ENCODE results near the gene MPP2.
"Not testable (repeated sequence)": the region's sequence is repeated elsewhere in the genome, so short reads cannot be mapped to it uniquely, and the experiment has no call there.

Gene MPP2

DNA sequence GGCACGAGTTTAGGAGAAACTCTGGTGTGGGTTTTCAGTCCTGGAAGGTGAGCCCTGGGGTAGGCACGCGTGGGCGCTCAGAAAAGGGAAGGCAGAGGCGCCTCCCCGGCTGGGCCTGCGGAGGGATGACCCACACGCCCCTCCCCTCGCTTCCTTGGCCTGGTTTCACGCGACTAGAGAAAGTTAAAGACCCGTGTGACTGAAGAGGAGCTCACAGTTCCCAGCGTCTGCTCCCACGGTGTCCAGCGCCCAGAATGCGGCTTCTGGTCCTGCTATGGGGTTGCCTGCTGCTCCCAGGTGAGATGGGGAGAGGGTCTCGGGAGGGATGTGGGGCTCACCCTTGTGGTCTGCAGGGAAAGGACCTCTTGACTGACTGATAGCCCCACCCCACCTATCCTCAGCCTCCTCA, 60.4 kb downstream of the MPP2 start, which contains the start of gene CD300LG:
TSS of gene CD300LG (plus strand) at position 214 of the 409 bp plus-strand sequence. CDS start at position 255, 41 bp downstream.
- DNase-seq (ENCODE audit: low read depth): no peak

DNA sequence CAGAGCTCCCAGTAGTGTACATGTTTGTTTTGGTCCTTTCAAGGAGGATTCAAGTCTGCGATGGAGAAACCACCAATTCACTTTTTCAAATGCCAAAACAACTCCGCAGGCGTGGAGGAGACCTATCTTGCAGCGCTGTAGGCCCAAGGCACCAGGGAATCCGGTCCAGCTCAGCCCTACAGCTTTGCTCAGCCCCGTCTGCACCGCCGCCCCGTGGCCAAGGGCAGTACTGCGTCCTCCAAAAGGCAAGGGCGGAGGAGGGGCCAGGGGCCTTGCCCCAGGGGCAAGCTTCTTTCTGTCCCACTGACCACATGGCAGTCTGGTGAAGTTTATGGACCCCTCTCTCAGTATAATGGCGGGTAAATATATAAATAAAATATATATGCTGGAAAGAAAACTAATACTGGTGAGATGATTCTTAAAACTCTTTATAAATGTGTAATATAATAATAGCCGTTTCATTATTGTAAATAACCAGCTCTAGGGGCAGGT, 61.1 kb downstream of the MPP2 start:
- DNase-seq (ENCODE audit: low read depth): peak; percentile 62

DNA sequence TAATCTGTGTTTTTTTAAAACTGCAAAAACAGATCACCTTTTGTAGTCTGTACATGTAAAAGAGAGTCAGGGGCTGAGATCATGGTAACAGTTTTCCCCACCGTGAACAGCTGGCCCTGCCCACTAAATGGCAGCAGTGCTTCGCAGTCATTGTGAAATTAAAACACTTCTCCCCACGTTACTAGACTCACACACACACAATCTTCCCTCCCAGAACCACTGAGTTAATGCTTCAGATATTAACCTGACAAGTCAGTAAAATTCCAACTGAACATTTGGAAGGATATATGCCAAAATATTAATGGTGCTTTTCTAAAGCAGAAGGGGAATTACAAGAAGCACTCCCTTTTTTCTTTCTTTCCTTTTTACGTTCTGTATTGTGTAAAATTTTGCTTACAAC, 61.6 kb downstream of the MPP2 start:
- DNase-seq (ENCODE audit: low read depth): no peak

DNA sequence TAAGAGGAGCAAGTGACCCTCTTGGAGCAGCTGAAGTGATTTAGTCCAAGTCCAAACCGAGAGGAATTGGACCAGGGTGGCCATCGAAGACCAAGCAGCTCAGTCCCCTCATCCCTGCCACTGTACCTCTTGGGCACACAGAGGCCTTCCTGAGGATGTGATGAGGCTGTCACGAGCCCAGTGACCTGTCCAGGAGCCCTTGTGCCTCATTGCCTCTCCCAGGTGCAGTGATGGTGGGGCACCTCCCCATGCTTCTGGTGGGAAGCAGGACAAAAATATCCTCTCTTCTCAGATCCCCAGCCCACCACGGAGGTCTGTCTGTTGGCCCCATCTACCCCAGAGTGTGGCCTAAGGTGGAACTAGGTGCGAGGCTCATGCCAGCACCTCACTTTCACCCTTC, 63.1 kb downstream of the MPP2 start:
- no peak for DNase-seq (ENCODE audit: low read depth)

DNA sequence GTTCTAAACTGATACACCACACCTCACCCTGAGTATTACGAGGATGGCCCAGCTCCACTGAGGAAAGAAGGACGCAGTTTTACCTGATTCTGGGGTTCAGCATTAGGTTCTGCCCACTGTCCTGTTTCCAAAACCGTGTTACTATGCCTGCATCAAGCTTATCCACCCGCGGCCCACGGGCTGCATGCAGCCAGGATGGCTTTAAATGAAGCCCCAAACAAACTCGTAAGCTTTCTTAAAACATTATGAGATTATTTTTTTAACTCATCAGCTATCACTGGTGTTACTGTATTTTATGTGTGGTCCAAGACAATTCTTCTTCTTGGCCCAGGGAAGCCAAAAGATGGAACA, 64.4 kb downstream of the MPP2 start:
- DNase-seq (ENCODE audit: low read depth): no peak

DNA sequence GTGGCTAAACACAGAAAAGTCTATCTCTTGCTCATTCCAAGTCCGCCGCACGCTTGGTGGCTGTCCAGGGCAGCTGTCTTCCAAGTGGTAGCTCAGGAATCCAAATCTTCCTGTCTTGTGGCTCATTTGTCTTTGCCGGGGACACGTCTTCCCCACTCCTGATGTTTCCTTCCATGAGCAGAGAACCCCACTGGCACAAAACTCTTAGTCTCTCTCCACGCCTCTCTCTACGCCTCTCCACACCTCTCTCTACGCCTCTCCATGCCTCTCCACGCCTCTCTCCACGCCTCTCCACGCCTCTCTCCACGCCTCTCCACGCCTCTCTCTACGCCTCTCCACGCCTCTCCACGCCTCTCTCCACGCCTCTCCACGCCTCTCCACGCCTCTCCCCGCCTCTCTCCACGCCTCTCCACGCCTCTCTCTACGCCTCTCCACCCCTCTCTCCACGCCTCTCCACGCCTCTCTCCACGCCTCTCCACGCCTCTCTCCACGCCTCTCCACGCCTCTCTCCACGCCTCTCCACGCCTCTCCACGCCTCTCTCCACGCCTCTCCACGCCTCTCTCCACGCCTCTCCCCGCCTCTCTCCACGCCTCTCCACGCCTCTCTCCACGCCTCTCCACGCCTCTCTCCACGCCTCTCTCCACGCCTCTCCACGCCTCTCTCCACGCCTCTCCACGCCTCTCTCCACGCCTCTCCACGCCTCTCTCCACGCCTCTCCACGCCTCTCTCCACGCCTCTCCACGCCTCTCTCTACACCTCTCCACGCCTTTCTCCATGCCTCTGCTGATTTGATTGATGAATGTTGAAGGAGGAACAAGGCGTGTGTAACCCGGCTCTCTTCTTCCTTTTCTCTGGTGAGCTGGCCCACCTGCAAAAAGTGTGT, 65.0 kb downstream of the MPP2 start:
- not testable (repeated sequence) for DNase-seq (ENCODE audit: low read depth)

DNA sequence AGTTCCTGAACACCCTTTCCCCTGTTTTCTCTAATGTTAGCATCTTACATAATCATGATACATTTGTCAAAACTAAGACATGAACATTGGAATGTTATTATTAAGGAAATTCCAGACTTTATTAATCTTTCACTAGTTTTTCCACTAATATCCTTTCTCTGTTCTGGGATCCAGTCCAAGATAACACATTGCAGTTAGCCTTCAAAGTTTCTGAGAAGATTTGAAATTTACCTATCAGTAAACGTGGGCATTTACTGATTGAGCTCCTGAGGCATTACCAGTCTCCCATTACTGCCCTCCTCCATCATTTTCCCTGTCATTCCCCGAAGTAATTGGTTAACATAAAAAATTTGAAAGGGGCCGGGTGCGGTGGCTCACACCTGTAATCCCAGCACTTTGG, 66.1 kb downstream of the MPP2 start:
- no peak for DNase-seq (ENCODE audit: low read depth)

DNA sequence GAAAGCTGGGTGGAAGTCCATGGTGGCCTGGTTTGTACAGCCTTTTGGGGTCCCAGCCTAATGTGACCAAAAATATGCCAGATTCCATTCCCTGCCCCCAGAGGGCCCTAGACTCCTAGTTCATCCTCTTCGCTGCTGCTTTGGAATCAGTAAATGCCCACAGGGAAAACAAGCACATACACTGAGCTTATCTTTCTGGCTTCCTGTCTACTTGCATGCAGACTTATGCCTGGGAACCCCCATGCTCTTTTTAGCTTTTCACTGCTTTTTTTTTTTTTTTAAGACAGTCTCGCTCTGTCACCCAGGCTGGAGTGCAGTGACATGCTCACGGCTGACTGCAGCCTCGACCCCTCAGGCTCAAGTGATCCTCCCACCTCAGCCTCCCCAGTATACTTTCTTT, 66.5 kb downstream of the MPP2 start:
- DNase-seq (ENCODE audit: low read depth): no peak

DNA sequence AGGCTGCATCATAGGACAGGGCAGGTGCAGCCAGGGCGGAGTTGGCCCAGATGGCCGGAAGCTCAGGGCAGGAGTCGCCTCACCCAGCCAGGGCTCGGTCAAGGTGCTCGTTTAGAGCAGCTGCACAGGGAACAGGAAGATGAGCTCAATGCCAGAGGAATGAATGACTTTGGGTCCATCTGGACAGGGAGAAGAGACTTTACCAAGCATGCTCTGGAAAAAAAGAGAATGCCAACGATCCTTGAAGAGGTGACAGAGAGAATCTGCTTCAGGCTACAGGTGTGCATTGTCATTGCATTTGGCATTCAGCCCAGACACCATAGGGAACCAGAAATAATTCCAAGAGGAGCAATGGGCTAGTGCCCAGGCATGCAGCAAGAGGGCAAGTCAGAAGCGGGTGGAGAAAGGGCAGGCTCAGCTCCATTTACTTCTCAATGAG, 67.6 kb downstream of the MPP2 start:
- no peak for DNase-seq (ENCODE audit: low read depth)

DNA sequence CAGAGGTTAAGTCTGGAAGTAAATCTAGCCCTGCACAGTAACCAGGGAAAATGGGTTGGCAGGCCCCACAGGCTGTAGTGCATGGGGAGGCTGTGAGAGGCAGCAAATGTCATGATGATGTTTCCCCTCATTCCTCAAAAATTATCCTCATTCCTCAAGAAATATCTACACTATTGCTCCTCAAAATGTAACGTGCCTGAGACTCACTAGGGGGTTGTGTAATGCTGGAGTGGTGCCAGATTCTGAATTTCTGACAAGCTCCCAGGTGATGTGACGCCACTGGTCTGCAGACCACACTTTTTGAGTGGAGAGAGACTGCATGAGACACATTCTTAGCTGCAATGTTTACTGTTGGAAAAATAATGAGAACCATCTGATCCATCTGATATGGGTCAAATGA, 73.2 kb downstream of the MPP2 start:
- DNase-seq (ENCODE audit: low read depth): no peak

DNA sequence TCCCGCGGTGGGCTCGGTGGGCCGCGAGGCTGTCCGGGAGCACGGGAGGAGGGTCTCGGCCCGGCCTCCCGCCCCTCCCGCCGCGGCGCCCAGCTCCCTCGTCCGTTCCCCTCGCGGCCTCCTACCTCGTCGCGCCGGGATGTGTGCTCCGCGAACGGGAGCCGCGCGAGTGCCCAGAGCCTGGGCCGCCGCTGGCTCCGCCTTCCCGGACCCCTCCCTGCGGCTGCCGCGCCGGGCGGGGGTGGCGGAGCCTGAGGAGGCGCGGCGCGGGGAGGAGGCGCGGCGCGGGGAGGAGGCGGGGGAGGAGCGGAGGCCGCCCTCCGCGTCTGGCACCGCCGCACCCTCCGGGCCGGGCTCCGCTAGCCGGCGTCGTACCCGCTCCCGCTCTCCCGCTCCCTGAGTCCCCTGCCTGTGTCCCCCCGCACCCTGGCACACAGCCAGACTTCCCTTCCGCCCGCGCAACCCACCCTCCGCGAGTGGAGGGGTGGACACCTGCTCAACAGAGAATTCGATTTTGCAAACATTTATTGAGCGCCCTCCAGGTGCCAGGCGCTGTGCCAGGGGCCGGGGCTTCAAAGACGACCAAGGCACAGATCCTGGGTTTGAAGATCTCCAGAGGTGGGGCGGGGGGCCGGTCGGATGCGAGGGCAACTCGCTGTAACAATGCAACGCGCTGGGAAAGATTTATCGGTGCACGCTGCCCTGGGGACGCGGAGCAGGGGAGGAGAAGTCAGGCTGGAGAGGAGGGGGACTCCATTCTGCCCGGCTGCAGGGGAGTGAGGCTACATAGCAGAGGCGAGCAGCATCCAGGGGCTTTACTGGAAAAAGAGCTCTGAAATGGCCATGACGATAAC, 74.1 kb downstream of the MPP2 start, which contains the start of gene MPP3:
TSS of gene MPP3 (minus strand) at position 171 of the 854 bp plus-strand sequence. CDS start 1,240 bp downstream, outside the sequence.
- DNase-seq (ENCODE audit: low read depth): peak; percentile 26

DNA sequence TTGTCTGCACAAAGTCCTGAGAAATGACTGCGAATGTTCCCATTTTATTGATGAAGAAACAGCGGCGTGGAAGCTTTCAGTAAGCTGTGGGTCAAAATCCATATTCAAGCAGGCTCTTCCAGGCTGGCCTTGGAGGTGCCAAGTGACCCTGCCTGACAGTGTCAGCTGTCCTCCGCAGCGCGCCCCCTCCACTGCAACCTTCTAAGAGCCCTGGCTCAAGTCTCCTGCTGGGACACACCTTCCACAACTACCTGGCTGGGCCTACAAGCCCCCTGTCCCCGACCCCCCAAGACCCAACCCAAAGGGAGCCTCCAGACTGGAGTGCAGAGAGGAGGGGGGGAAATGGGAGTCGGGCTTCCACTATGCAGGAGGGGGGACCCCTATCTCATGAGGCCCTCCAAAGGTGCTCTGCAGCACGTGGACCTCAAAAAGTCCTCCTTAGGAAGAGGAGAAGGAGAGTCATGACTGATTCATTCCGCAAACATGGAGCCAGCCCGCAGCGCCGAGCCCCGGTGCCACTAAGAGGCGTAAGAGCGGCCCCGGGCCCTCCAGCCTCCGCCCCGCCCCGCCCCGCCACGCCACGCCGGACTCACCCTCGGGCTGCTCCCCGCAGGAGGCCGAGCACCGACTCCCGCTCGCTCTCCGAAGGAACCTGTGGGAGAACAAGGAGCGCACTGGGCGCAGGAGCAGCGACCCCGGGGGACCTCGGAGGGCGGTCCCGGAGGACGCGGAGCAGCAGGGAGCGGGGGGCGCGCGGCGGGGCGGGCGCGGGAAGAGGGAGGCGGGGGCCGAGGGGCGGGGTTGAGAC, 75.0 kb downstream of the MPP2 start:
- DNase-seq (ENCODE audit: low read depth): no peak

DNA sequence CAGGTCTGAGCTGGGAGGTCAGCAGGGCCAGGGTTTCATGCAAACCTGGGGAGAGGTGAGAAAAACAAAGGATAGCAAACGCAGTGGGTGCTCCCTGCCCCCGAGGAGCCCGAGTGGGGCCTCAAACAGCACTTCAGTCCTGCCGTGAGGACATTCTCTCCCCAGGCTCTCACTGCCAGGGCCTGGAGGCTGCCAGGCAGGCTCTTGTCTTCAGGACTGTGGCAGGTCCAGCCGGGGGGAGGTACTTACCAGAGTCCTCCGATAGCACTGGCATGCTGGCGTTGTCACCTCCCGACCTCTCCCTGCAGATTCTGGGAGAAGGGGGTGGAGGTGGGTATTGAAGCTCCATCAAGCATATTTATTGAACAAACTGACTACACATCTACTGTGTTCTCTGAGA, 75.7 kb downstream of the MPP2 start:
- no peak for DNase-seq (ENCODE audit: low read depth)

DNA sequence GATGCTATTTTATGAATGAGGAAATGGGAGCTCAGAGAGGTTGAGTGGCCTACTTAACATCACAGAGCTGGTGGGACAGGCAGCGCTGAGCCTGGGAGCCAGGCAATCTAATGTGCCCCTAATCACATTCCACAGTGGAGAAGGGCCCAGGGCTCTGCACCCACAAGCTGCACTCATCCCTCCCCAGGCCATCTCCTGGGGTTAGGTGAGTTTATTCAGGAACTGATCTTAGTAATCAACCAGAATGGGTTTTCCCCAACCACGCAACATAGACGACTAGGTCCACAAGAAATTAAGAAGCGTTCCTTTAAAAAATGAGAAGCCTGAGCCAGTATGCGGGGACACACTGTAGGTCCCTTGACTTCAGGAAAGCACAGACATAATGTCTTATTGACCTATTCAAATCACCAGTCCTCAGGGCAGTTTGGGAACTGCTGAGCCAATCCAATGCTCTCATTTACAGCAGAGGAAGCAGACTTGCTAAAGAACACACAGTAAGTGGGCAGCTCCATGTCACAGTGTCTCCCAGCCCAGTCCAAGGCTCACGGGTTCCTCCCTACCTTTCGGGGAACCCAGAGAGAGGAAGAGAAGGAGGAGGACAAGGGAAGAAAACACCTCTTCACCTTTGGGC, 76.7 kb downstream of the MPP2 start:
- DNase-seq (ENCODE audit: low read depth): no peak

DNA sequence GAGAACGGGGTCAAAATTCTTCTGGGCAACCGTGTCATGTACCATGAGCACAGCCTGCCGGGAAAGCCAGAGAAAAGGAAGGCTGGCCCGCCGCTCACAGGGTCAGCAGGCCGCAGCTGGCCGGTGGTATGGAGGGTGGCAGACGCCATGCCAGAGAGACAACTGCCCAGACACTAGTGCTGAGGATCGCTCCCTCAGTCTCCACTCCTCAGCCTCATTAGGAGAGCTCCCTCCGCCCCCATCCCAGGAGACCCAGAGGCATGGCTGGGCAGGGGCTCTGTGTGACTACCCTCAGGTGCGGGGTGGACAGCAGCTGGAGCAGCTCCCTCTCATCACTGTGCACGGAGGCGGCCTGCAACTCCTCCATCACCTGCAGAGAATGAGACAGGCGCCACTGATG, 77.6 kb downstream of the MPP2 start:
- no peak for DNase-seq (ENCODE audit: low read depth)

DNA sequence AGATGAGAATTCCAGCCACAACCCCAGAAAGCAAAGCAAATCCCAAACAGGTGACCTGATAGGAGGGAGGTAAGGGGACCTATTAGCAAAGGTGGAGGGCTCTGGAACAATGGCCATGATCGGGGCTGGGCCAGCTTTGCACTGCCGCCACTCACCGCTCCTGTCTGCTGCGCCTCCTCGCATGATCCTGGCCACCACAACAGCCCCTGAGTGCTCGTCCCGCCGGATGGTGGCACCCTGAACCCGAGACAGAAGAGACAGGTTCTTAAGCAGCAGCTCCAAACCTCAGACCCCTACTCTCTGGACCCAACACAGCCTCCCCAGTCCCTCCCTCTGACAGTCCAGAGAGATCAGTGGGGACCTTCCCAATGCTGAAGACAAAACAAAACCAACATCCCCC, 79.7 kb downstream of the MPP2 start:
- no peak for DNase-seq (ENCODE audit: low read depth)

DNA sequence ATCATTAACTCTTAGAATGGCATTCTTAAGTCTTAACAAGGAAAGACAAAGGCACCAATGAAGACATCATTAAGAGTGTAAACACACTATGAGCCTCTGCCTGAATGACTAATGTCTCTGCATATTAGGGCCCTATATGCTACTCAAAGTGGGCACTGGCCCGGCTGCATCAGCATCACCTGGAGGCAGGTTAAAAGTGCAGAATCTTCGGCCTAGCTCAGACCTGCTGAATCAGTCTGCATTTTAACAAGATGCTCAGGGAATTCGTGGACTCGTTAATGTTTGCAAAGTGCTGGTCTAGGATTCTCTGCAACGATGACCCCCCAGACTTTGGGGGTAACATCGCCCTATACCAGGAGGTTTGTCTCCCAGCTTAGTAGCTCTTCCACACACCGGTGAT, 81.1 kb downstream of the MPP2 start:
- no peak for DNase-seq (ENCODE audit: low read depth)

DNA sequence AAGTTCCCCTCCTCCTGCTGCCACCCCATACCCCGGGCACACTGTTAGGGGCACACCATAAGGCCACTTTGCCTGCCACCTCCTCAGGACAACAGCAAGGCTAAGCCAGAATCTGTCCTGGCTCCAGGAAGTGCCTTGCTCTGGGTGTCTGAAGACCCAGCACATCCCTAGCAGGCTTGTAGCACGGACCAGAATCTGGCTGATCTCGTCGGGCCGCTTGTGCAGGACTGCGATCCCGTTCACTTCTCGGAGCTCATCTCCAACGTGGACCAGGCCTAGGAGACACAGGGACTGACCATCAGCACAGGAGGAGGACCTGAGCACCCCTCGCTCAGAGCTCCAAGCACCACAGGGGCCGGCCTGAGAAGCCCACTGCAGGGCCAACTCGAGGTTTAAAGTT, 81.8 kb downstream of the MPP2 start:
- DNase-seq (ENCODE audit: low read depth): no peak
